Activated T-helper 17 cell treated with anti-CD3 and anti-CD28 coated beads, Interleukin-2, amount 50 U/mL, for 72 hours (primary cell): ENCODE results near the gene ATL3. TPM values are rescaled to one million over a fixed set of nuclear protein-coding genes. Genes with fewer than 3 reads are reported as not detected.

Experiments used
- ATAC-seq: fragments of 150-1000 bp; cut with Tn5 transposase; replicated peaks from 2 replicates; pipeline ENCODE4 v1.10.0; 2021; ENCODE audit warnings: mild to moderate bottlenecking, moderate library complexity
- H3K27ac Mint-ChIP-seq: one replicate; pipeline ENCODE4 v1.8.0; 2022; ENCODE audit warnings: mixed read lengths
- H3K27me3 Mint-ChIP-seq: one replicate; pipeline ENCODE4 v1.8.0; 2022; ENCODE audit warnings: mixed read lengths
- H3K36me3 Mint-ChIP-seq: one replicate; pipeline ENCODE4 v1.8.0; 2022; ENCODE audit warnings: low read depth, mild to moderate bottlenecking, mixed read lengths
- H3K4me1 Mint-ChIP-seq: one replicate; pipeline ENCODE4 v1.8.0; 2022; ENCODE audit warnings: mixed read lengths
- H3K4me3 Mint-ChIP-seq: one replicate; pipeline ENCODE4 v1.8.0; 2022; ENCODE audit warnings: mild to moderate bottlenecking, mixed read lengths
- H3K9me3 Mint-ChIP-seq: one replicate; pipeline ENCODE4 v1.8.0; 2022; ENCODE audit warnings: mixed read lengths
- total RNA-seq, 2 donors: library from RNA; stranded (reverse); gene quantifications; one replicate each; pipeline ENCODE4 v1.2.3, GENCODE V29; 2022

ATL3 gene
- 10 to 100 TPM; 31.1 to 33.3 TPM for total RNA-seq

- Mint-ChIP-seq H3K27me3 (no peaks in the 10 kb centered on the region), H3K4me3 (peak within 1 kb of the TSS; percentile 77), H3K27ac (peak within 1 kb of the TSS; percentile 25), H3K36me3 (peaks cover 21% of the 10 kb centered on the region), H3K9me3 (no peaks in the 10 kb centered on the region), H3K4me1 (peaks cover 22% of the 10 kb centered on the region)
- ATAC-seq, result peak; percentile 88
These were observed at the start of gene ATL3 for GRCh38 chr11:63671322-63672155. TSS of gene ATL3 (minus strand) at chr11:63671376. CDS start at chr11:63671335, 41 bp downstream.

- H3K9me3 Mint-ChIP-seq, result no peaks in the 10 kb centered on the region
- H3K27me3 Mint-ChIP-seq, result no peaks in the 10 kb centered on the region
- no peak overlapping the region for H3K4me3 Mint-ChIP-seq
- no peak for ATAC-seq
- H3K36me3 Mint-ChIP-seq, result peaks cover 9% of the 10 kb centered on the region
- H3K4me1 Mint-ChIP-seq, result peaks cover 9% of the 10 kb centered on the region
- H3K27ac Mint-ChIP-seq, result no peak overlapping the region
These were observed 49.4 kb upstream of the ATL3 start for GRCh38 chr11:63720611-63721010.

- Mint-ChIP-seq H3K4me3 (no peak overlapping the region), H3K36me3 (peaks cover 9% of the 10 kb centered on the region), H3K9me3 (no peaks in the 10 kb centered on the region), H3K4me1 (peaks cover 9% of the 10 kb centered on the region), H3K27me3 (no peaks in the 10 kb centered on the region), H3K27ac (no peak overlapping the region)
- ATAC-seq, result no peak
These were observed 48.8 kb upstream of the ATL3 start for GRCh38 chr11:63719987-63720386.

- Mint-ChIP-seq H3K9me3 (no peaks in the 10 kb centered on the region), H3K27ac (no peak overlapping the region), H3K27me3 (no peaks in the 10 kb centered on the region), H3K36me3 (peaks cover 9% of the 10 kb centered on the region), H3K4me3 (no peak overlapping the region), H3K4me1 (peaks cover 9% of the 10 kb centered on the region)
- no peak for ATAC-seq
These were observed 47.8 kb upstream of the ATL3 start for GRCh38 chr11:63719001-63719400.

GRCh38 chr11:63716046-63716445, 44.9 kb upstream of the ATL3 start:
- H3K9me3 Mint-ChIP-seq, result no peaks in the 10 kb centered on the region
- H3K36me3 Mint-ChIP-seq, result peaks cover 9% of the 10 kb centered on the region
- H3K27me3 Mint-ChIP-seq, result no peaks in the 10 kb centered on the region
- no peak for ATAC-seq
- H3K4me3 Mint-ChIP-seq, result no peak overlapping the region
- H3K4me1 Mint-ChIP-seq, result peaks cover 9% of the 10 kb centered on the region
- H3K27ac Mint-ChIP-seq, result no peak overlapping the region

GRCh38 chr11:63713766-63714165, 42.6 kb upstream of the ATL3 start:
- peaks cover 12% of the 10 kb centered on the region for H3K4me1 Mint-ChIP-seq
- no peak overlapping the region for H3K4me3 Mint-ChIP-seq
- peaks cover 7% of the 10 kb centered on the region for H3K36me3 Mint-ChIP-seq
- no peak overlapping the region for H3K27ac Mint-ChIP-seq
- no peaks in the 10 kb centered on the region for H3K27me3 Mint-ChIP-seq
- no peak for ATAC-seq
- no peaks in the 10 kb centered on the region for H3K9me3 Mint-ChIP-seq

GRCh38 chr11:63711838-63712237, 40.7 kb upstream of the ATL3 start:
- Mint-ChIP-seq H3K9me3 (no peaks in the 10 kb centered on the region), H3K4me3 (no peak overlapping the region), H3K4me1 (peaks cover 5% of the 10 kb centered on the region), H3K36me3 (no peaks in the 10 kb centered on the region), H3K27ac (no peak overlapping the region), H3K27me3 (no peaks in the 10 kb centered on the region)
- no peak for ATAC-seq

- Mint-ChIP-seq H3K27ac (no peak overlapping the region), H3K4me1 (peaks cover 5% of the 10 kb centered on the region), H3K27me3 (no peaks in the 10 kb centered on the region), H3K36me3 (peaks cover 2% of the 10 kb centered on the region), H3K9me3 (no peaks in the 10 kb centered on the region), H3K4me3 (no peak overlapping the region)
- ATAC-seq, result no peak
These were observed 39.5 kb upstream of the ATL3 start for GRCh38 chr11:63710476-63711217.

GRCh38 chr11:63709336-63709884, 38.2 kb upstream of the ATL3 start:
- Mint-ChIP-seq H3K27me3 (no peaks in the 10 kb centered on the region), H3K4me3 (no peak overlapping the region), H3K36me3 (peaks cover 6% of the 10 kb centered on the region), H3K27ac (no peak overlapping the region), H3K9me3 (no peaks in the 10 kb centered on the region), H3K4me1 (peaks cover 5% of the 10 kb centered on the region)
- no peak for ATAC-seq

- H3K27ac Mint-ChIP-seq, result no peak overlapping the region
- no peaks in the 10 kb centered on the region for H3K9me3 Mint-ChIP-seq
- peaks cover 6% of the 10 kb centered on the region for H3K36me3 Mint-ChIP-seq
- no peak for ATAC-seq
- no peak overlapping the region for H3K4me3 Mint-ChIP-seq
- H3K27me3 Mint-ChIP-seq, result no peaks in the 10 kb centered on the region
- H3K4me1 Mint-ChIP-seq, result peaks cover 5% of the 10 kb centered on the region
These were observed 37.6 kb upstream of the ATL3 start for GRCh38 chr11:63708764-63709163.

- ATAC-seq, result no peak
- Mint-ChIP-seq H3K4me3 (no peak overlapping the region), H3K9me3 (no peaks in the 10 kb centered on the region), H3K27me3 (no peaks in the 10 kb centered on the region), H3K4me1 (peaks cover 8% of the 10 kb centered on the region), H3K27ac (no peak overlapping the region), H3K36me3 (peaks cover 11% of the 10 kb centered on the region)
These were observed 34.4 kb upstream of the ATL3 start for GRCh38 chr11:63705526-63705925.

- ATAC-seq, result no peak
- no peaks in the 10 kb centered on the region for H3K27me3 Mint-ChIP-seq
- peaks cover 14% of the 10 kb centered on the region for H3K4me1 Mint-ChIP-seq
- H3K27ac Mint-ChIP-seq, result no peak overlapping the region
- H3K4me3 Mint-ChIP-seq, result no peak overlapping the region
- H3K9me3 Mint-ChIP-seq, result no peaks in the 10 kb centered on the region
- H3K36me3 Mint-ChIP-seq, result peaks cover 15% of the 10 kb centered on the region
These were observed 28.7 kb upstream of the ATL3 start for GRCh38 chr11:63699896-63700295.

- peaks cover 14% of the 10 kb centered on the region for H3K4me1 Mint-ChIP-seq
- H3K4me3 Mint-ChIP-seq, result no peak overlapping the region
- no peak overlapping the region for H3K27ac Mint-ChIP-seq
- peaks cover 15% of the 10 kb centered on the region for H3K36me3 Mint-ChIP-seq
- ATAC-seq, result no peak
- H3K27me3 Mint-ChIP-seq, result no peaks in the 10 kb centered on the region
- H3K9me3 Mint-ChIP-seq, result no peaks in the 10 kb centered on the region
These were observed 28.0 kb upstream of the ATL3 start for GRCh38 chr11:63698976-63699733.

GRCh38 chr11:63694596-63694995, 23.4 kb upstream of the ATL3 start:
- Mint-ChIP-seq H3K27me3 (no peaks in the 10 kb centered on the region), H3K4me3 (no peak overlapping the region), H3K36me3 (peaks cover 10% of the 10 kb centered on the region), H3K9me3 (no peaks in the 10 kb centered on the region), H3K27ac (no peak overlapping the region), H3K4me1 (peaks cover 17% of the 10 kb centered on the region)
- ATAC-seq, result no peak
